Activated CD4-positive, CD25-positive, alpha-beta regulatory T cell treated with anti-CD3 and anti-CD28 coated beads, Interleukin-2, amount 50 U/mL, for 72 hours (primary cell): Measurements from ENCODE around the gene SPECC1L.

Experiments
- DNase-seq: peaks from one replicate; pipeline ENCODE4 v3.0.0; 2021

Gene SPECC1L

DNA sequence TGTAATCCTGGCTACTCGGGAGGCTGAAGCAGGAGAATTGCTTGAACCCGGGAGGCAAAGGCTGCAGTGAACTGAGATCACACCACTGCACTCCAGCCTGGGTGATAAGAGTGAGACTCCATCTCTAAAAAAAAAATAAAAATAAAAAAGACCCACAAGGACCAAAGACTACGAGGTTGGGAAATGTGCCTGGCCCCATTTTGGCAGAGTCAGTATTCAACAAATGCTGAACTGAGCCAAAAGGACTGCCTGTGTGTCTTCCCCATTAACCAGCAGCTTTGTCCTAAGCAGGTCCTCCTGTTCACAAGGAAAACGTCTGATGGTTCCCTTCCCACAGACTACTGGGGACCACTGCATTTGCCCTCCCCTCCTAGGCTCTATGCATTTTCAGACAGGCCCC, 184.4 kb downstream of the SPECC1L start:
- DNase-seq = no peak

DNA sequence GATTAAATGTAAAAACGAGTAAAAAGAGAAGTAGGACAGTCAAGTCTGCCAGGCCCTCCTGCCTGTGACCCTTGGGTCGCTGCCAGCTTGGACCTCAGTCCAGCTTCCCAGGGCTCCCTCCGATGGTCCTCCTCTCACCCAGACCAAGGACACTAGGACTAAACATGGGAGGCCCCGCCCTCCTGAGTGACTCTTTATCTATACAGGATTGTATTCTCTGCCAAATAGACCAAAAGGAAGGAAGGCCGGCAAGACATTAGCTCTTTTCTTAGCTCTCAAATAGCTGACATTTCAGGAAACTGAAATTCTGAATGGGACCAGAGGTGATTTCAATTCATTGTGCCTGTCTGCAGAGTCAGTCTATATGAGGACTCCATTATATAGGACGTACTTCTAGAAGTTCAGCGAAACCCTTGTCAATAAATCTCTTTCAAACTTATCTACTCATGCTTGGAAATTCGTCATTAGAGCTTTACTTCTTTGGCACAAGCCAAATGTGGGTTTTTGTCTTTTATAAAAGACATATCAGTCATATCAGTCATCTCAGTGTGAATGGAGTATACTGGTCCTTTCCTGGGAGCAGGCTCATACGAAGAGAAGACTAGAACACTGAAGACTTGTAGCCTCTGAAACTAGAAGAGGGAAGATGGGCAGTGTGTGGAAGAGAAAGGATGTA, 185.3 kb downstream of the SPECC1L start:
- DNase-seq = no peak

DNA sequence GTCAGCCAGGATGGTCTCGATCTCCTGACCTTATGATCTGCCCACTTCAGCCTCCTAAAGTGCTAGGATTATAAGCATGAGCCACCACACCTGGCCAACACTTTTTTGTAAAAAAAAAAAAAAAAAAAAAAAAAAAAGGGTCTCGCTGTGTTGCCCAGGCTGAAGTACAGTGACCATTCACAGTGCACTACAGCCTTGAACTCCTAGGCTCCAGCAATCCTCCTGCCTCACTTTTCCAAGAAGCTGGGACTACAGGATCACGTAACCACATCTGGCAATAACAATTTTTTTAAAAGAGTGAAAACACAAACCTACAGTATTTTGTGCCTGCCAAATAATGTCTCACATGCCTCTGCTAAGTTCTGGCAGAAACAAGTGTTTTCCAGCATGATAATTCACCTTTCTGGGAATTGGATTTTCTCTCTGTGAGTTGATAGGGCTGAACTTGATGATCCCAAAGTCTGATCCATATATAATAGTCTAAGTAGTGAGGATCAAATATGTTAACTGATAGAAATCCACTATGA, 187.3 kb downstream of the SPECC1L start:
- no peak for DNase-seq

DNA sequence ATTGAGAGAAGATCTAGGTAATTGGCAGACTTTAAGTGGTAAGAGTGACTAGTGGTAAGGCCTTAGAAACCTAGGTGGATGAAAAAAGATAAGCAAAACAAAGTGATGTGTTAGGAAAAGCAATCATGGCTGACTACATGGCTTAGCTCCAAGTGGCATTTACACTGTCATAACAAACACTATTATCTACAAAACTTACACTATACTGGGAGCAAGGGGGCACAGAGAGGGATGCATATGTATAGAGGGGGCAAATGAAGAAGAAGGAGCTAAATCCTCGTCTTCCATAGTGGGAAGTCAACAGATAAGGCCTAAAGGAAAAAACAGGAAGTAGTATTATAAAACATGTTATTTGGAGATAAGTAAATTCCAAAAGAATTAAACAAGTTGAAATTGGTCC, 189.3 kb downstream of the SPECC1L start:
- DNase-seq = no peak

DNA sequence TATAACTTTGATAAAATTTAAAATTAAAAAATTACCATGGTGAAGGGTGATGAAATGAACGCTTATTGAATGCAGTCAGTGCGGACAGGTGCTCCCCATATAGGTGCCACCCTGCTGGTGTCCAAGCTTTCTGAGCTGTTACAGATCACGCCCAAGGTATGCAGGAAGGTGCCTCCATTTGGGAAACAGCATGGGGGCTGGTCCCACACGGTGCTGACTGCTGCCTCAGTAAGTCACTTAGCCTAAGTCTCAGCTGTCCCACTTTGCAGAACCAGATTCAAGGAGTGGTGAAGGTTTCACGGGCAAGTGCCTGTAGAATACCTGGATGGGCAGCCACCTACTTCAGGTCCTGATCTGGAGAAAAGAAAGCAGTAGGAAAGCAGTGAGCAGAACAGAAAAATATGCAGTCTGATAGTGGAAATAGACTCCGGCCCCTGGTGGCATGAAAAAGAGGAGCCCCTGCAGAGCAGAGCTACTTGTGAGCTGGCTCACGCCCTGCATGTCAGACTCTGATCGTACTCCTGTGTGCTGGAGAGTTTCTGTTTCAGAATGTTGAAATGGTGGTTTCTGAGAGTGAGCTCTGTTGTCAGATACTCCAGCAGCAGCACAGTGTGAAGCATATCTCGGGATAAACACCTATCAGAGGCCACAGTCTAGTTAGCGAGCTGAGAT, 189.9 kb downstream of the SPECC1L start:
- no peak for DNase-seq

DNA sequence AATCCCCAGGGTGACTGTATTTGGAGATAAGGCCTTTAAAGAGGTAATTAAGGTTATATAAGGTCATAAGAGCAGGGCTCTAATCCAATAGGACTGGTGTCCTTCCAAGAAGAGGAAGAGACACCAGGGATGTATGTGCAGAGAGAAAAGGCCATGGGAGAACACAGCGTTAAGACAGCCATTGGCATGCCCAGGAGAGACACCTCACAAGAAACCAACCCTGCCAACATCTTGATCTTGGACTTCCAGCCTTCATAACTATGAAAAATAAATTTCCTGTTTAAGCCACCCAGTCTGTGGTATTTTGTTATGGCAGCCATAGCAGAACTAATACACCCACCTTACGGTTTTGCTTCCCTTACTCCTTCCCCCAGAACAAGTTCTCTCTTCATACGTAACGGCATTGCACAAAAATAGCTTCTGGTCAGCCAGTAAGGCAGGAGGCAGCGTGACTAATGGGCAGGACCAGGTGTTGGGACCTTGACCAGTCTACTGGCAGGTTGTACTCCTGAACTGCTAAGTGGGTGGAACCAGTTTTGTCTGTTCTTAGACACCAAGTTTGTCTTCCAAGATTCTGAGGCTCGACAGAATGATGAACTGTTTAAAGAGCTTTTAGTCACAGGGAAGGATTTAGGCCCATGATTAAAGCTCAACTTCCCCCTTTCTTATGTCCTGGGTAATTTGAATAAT, 192.6 kb downstream of the SPECC1L start:
- DNase-seq = no peak

DNA sequence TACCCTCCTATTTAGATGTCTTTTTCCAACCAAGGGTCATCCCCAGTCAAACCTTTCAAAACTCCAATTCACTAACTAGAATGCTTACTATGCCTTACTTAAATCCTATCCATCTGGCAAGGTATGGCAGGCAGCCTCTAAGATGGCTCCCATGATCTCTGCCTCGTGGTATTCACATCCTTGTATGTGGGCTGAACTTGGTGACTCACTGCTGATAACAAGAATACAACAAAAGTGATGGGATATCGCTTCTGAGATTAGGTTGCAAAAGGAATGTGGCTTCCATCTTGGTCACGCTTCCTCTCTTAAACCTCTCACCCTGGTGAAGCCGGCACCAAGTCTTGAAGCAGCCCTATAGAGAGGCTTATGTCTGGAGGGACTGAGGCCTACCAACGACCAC, 194.9 kb downstream of the SPECC1L start:
- no peak for DNase-seq

DNA sequence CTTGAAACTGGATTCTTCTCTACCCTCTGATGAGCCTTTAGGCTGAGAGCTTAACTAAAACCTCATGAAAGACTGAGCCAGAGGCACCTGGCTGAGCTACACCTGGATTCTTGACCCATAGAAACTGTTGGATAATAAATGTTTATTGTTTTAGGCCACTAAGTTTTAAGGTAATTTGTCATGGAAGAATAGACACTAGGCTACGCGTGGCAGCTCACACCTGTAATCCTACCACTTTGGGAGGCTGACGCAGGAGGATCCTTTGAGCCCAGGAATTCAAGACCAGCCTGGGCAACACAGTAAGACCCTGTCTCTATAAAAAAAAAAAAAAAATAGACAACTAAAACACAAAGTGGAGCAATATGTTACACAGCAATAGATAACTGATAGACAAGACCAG, 195.3 kb downstream of the SPECC1L start:
- DNase-seq = no peak

DNA sequence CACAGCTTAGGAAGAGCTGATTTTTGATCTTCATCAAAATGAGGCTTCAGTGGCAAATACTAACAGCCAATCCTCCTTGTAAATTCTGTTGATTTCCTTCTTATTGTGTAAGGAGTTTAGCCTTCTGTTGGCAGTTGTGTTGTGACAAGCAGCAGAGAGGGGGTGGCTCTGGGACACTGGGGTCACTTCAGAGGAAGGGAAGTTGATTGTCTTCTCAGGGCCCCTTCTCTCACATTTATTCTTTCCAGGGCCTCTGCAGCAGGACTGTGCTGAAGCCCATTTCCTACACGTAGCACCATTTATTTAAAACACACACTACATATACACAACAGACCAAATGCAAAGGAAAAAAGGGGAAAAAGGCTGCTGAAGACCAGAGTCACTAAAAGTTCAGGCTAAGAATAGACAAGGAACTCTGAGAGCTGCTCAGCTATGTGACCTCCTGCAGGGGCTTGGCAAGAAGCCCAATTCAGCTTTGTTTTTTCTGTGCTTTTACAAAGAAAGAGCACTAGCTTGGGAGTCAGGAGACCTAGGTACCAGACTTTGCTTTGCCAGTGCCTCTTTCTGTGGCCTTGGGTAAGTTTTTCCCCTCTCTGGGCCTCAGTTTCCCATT, 196.2 kb downstream of the SPECC1L start:
- no peak for DNase-seq

DNA sequence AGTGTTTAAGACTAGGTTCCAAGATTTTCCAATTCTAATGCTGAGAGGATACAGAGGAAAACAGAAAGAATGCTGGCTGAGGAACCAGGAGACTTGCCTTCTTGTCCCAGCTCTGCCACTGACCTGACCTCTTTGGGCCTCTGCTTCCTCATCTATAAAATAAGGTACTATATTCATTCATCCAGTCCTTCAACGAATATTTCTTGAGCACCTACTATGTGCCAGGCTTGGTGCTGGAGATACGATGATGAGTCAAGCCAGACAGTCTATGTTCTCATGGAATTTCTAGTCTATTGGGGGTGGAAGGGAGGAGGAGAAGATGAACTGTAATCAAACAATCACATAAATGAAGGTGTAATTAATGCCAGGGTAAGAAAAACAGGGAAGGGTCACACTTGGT, 196.7 kb downstream of the SPECC1L start:
- DNase-seq = no peak
